Measurements from ENCODE around the gene TLL1. TPM values are rescaled to one million over a fixed set of nuclear protein-coding genes. Genes with fewer than 3 reads are reported as not detected.

The TLL1 gene
- polyA plus RNA-seq, 1 of the 3 experiments (the other 2 are of a cell fraction) = 0.07 TPM

DNA sequence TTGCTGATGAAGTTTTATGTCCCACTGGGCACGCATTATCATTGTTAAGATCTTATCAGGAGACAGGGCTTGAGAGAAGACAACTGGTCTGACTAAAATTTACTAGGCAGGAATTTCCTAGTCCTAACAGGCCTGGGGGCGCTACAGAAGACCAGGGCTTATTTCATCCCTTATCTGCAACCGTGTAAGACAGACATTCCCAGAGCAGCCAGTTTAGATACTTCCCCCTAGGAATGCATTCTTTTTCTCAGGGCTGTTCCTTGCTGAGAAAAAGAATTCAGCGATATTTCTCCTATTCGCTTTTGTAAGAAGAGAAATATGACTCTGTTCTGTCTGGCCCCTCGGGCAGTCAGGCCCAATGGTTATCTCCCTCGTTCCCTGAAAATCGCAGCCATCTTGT lies 93.8 kb downstream of the TLL1 start:
- H3K9me2 ChIP-seq = no peaks in the 10 kb centered on the region
- no peaks in the 10 kb centered on the region for H3K9me3 ChIP-seq
- TF ChIP-seq, protein P1, sequence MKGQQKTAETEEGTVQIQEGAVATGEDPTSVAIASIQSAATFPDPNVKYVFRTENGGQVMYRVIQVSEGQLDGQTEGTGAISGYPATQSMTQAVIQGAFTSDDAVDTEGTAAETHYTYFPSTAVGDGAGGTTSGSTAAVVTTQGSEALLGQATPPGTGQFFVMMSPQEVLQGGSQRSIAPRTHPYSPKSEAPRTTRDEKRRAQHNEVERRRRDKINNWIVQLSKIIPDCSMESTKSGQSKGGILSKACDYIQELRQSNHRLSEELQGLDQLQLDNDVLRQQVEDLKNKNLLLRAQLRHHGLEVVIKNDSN (IDR thresholded peaks at IDR 0.05; ENCODE audit: borderline replicate concordance, low read depth) = no peak
- no peak for TF ChIP-seq MXI1 (IDR thresholded peaks at IDR 0.05; ENCODE audit: low read depth, low read length)
- no peak for TF ChIP-seq TEAD4 (IDR thresholded peaks at IDR 0.05; ENCODE audit: borderline replicate concordance, insufficient read depth)
- TF ChIP-seq NRF1 (IDR thresholded peaks at IDR 0.05; ENCODE audit: low read depth, low read length) = no peak
- no peak for TF ChIP-seq TCF12 (IDR thresholded peaks at IDR 0.05)
- TF ChIP-seq FOSL2 (IDR thresholded peaks at IDR 0.05; ENCODE audit: borderline replicate concordance, low read depth) = no peak
- no peak for TF ChIP-seq CHD2 (IDR thresholded peaks at IDR 0.05; ENCODE audit: low read length, partially characterized antibody)
- TF ChIP-seq EZH2phosphoT487 (IDR thresholded peaks at IDR 0.05; ENCODE audit: borderline replicate concordance, low read depth) = no peak
- no peak for TF ChIP-seq RCOR1 (IDR thresholded peaks at IDR 0.05; ENCODE audit: low read length)
- no peak for TF ChIP-seq SMC3 (IDR thresholded peaks at IDR 0.05; ENCODE audit: low read depth, low read length)
- no peak for TF ChIP-seq FOXJ3 (CRISPR knock-in tag; IDR thresholded peaks at IDR 0.05)
- TF ChIP-seq, protein P2, sequence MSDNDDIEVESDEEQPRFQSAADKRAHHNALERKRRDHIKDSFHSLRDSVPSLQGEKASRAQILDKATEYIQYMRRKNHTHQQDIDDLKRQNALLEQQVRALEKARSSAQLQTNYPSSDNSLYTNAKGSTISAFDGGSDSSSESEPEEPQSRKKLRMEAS (IDR thresholded peaks at IDR 0.05; ENCODE audit: low read depth) = no peak
- TF ChIP-seq NFIC (IDR thresholded peaks at IDR 0.05; ENCODE audit: borderline replicate concordance) = no peak
- TF ChIP-seq TAF1 (IDR thresholded peaks at IDR 0.05; ENCODE audit: borderline replicate concordance, low read depth, low read length) = no peak
- no peak for TF ChIP-seq MEF2A (IDR thresholded peaks at IDR 0.05; ENCODE audit: borderline replicate concordance, low read depth)
- TF ChIP-seq, protein P3, sequence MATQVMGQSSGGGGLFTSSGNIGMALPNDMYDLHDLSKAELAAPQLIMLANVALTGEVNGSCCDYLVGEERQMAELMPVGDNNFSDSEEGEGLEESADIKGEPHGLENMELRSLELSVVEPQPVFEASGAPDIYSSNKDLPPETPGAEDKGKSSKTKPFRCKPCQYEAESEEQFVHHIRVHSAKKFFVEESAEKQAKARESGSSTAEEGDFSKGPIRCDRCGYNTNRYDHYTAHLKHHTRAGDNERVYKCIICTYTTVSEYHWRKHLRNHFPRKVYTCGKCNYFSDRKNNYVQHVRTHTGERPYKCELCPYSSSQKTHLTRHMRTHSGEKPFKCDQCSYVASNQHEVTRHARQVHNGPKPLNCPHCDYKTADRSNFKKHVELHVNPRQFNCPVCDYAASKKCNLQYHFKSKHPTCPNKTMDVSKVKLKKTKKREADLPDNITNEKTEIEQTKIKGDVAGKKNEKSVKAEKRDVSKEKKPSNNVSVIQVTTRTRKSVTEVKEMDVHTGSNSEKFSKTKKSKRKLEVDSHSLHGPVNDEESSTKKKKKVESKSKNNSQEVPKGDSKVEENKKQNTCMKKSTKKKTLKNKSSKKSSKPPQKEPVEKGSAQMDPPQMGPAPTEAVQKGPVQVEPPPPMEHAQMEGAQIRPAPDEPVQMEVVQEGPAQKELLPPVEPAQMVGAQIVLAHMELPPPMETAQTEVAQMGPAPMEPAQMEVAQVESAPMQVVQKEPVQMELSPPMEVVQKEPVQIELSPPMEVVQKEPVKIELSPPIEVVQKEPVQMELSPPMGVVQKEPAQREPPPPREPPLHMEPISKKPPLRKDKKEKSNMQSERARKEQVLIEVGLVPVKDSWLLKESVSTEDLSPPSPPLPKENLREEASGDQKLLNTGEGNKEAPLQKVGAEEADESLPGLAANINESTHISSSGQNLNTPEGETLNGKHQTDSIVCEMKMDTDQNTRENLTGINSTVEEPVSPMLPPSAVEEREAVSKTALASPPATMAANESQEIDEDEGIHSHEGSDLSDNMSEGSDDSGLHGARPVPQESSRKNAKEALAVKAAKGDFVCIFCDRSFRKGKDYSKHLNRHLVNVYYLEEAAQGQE (IDR thresholded peaks at IDR 0.05; ENCODE audit: low read depth, low read length) = no peak
- TF ChIP-seq ELF1 (IDR thresholded peaks at IDR 0.05) = no peak
- no peak for TF ChIP-seq EP300 (IDR thresholded peaks at IDR 0.05; ENCODE audit: borderline replicate concordance in 1 of 2, low read depth in 1 of 2, low read length in 1 of 2)
- no peaks in the 10 kb centered on the region for H3K79me2 ChIP-seq (ENCODE audit: insufficient read depth)
- H3K4me2 ChIP-seq = no peak overlapping the region
- no peak for DNase-seq
- 39% methylated on average over 7 of the region's 8 CpGs for WGBS (ENCODE audit: low lambda C conversion rate)
- no peak overlapping the region for H3K9ac ChIP-seq
- no peaks in the 10 kb centered on the region for H4K20me1 ChIP-seq (ENCODE audit: insufficient read depth)
- no peak overlapping the region for H3K27ac ChIP-seq (ENCODE audit: low read depth in 2 of 2, low read length in 1 of 2)
- no peaks in the 10 kb centered on the region for H3K27me3 ChIP-seq (ENCODE audit: insufficient read depth)
- H3F3A ChIP-seq (replicated peaks; ENCODE audit: insufficient read depth) = no peaks in the 10 kb centered on the region
- no peak overlapping the region for H2AFZ ChIP-seq (ENCODE audit: low read depth)
- no peaks in the 10 kb centered on the region for H3K36me3 ChIP-seq (replicated peaks in 1 of 2; ENCODE audit: control insufficient read depth in 1 of 2, insufficient read depth in 2 of 2, low read length in 1 of 2)
- no peak overlapping the region for H3K4me3 ChIP-seq (ENCODE audit: low read depth in 2 of 2, low read length in 1 of 2)
- ChIA-PET POLR2A (no interaction called here), CTCF (no interaction called here)
- no peaks in the 10 kb centered on the region for H3K4me1 ChIP-seq (ENCODE audit: control insufficient read depth in 1 of 2, insufficient read depth in 2 of 2, low read depth in 1 of 2, low read length in 1 of 2)

Measured in SK-N-SH (cell line).